B cell (primary cell): ENCODE measurements around the gene PTPN6. TPM values are rescaled to one million over a fixed set of nuclear protein-coding genes. Genes with fewer than 3 reads are reported as not detected.
A peak's percentile ranks its signal among the peaks of the same experiment; 100 is the strongest.

ENCODE experiments used
- ATAC-seq: fragments of 200-7000 bp; cut with Tn5 transposase; one replicate; pipeline ENCODE4 v1.10.0; 2021; ENCODE audit warnings: low read depth, mild to moderate bottlenecking, moderate number of reproducible peaks, moderate library complexity
- CTCF ChIA-PET: fragments of 350-600 bp; sonication (Branson Sonifier 250); formaldehyde crosslinking; loops from one replicate; lab custom pipeline; 2021; ENCODE audit warnings: antibody characterized with exemption, inconsistent platforms; lab: Charles Lee
- POLR2A ChIA-PET: fragments of 350-600 bp; sonication (Branson Sonifier 250); formaldehyde crosslinking; loops from one replicate; lab custom pipeline; 2021; ENCODE audit warnings: antibody characterized with exemption; lab: Charles Lee
- DNase-seq: peaks from one replicate; pipeline ENCODE4 v3.0.0; 2013
- H2AFZ ChIP-seq: 2 replicates; pipeline ENCODE4 v1.6.1; 2012; ENCODE audit warnings: mild to moderate bottlenecking, low read depth, low read length; ENCODE audit not compliant: insufficient read depth, poor library complexity, severe bottlenecking
- H3K27ac ChIP-seq, 2 donors: 1 replicate in 1 of 2; 2 replicates in 1 of 2; pipeline ENCODE4 v1.5.1; 2012 to 2013; ENCODE audit warnings: low read length in 2 of 2, mild to moderate bottlenecking in 2 of 2, moderate library complexity in 1 of 2
- H3K27me3 ChIP-seq, 4 experiments: fragments of 200-600 bp in 1 of 4; sonication (generic) in 1 of 4; replicated peaks in 1 of 4; 1 replicate in 2 of 4; 2 replicates in 2 of 4; pipeline versions ENCODE4 v1.6.1 to v1.7.0; 2013 to 2016; ENCODE audit warnings: low read length in 3 of 4, mild to moderate bottlenecking in 2 of 4, mixed read lengths in 1 of 4, moderate library complexity in 1 of 4; ENCODE audit not compliant: insufficient read depth in 4 of 4, control insufficient read depth in 3 of 4; ENCODE audit errors: control extremely low read depth in 1 of 4
- H3K36me3 ChIP-seq, 2 experiments: replicated peaks in 1 of 2; 1 replicate in 1 of 2; 2 replicates in 1 of 2; pipeline versions ENCODE4 v1.6.1 to v1.7.1; 2013; ENCODE audit warnings: low read length in 1 of 2; ENCODE audit not compliant: insufficient read depth in 2 of 2, control insufficient read depth in 1 of 2; ENCODE audit errors: control extremely low read depth in 1 of 2, extremely low read depth in 1 of 2
- H3K4me1 ChIP-seq, 2 donors: fragments of 200-600 bp in 1 of 2; sonication (generic) in 1 of 2; 1 replicate in 1 of 2; 2 replicates in 1 of 2; pipeline versions ENCODE4 v1.5.1 to v1.6.1; 2013 to 2017; ENCODE audit warnings: low read length in 2 of 2; ENCODE audit not compliant: control insufficient read depth in 2 of 2, insufficient read depth in 2 of 2
- H3K4me2 ChIP-seq: replicated peaks from 2 replicates; pipeline ENCODE3; 2012; ENCODE audit warnings: mild to moderate bottlenecking, low read depth, low read length; ENCODE audit not compliant: poor library complexity, severe bottlenecking
- H3K4me3 ChIP-seq, 5 experiments: fragments of 200-600 bp in 1 of 5; sonication (generic) in 1 of 5; 1 replicate in 3 of 5; 2 replicates in 2 of 5; pipeline versions ENCODE4 v1.5.1 to v1.7.0; 2011 to 2016; ENCODE audit warnings: low read length in 4 of 5, mild to moderate bottlenecking in 4 of 5, low read depth in 2 of 5, control low read depth in 1 of 5, moderate library complexity in 1 of 5; ENCODE audit not compliant: insufficient read depth in 1 of 5; ENCODE audit errors: control extremely low read depth in 1 of 5, extremely low read depth in 1 of 5
- H3K79me2 ChIP-seq: fragments of 200-600 bp; sonication (generic); one replicate; pipeline ENCODE4 v1.6.0; 2016; ENCODE audit warnings: low read length; ENCODE audit not compliant: control insufficient read depth, insufficient read depth
- H3K9ac ChIP-seq: fragments of 200-600 bp; sonication (generic); 2 replicates; pipeline ENCODE4 v1.6.1; 2017; ENCODE audit warnings: mild to moderate bottlenecking, low read length, moderate library complexity
- H3K9me3 ChIP-seq, 3 donors: one replicate each; pipeline versions ENCODE4 v1.6.1 to v1.7.1; 2013; ENCODE audit warnings: low read length in 2 of 3; ENCODE audit not compliant: control insufficient read depth in 2 of 3, insufficient read depth in 1 of 3; ENCODE audit errors: control extremely low read depth in 1 of 3
- H4K20me1 ChIP-seq: 2 replicates; pipeline ENCODE4 v1.6.0; 2012; ENCODE audit warnings: mild to moderate bottlenecking, low read length; ENCODE audit not compliant: insufficient read depth, control insufficient read depth, poor library complexity, severe bottlenecking
- H3K27ac Mint-ChIP-seq: one replicate; pipeline ENCODE4 v1.8.0; 2021; ENCODE audit warnings: mixed read lengths
- H3K27me3 Mint-ChIP-seq: one replicate; pipeline ENCODE4 v1.8.0; 2021; ENCODE audit warnings: mixed read lengths
- H3K4me1 Mint-ChIP-seq: one replicate; pipeline ENCODE4 v1.8.0; 2021; ENCODE audit warnings: mixed read lengths
- H3K4me3 Mint-ChIP-seq: one replicate; pipeline ENCODE4 v1.8.0; 2021; ENCODE audit warnings: mixed read lengths
- H3K9me3 Mint-ChIP-seq: one replicate; pipeline ENCODE4 v1.8.0; 2022; ENCODE audit warnings: mixed read lengths; ENCODE audit not compliant: insufficient read depth
- EZH2 ChIP-seq: IDR thresholded peaks from 2 replicates; pipeline ENCODE4 v1.6.1; 2012; ENCODE audit warnings: borderline replicate concordance, low read depth, mild to moderate bottlenecking, moderate library complexity, low read length; ENCODE audit not compliant: insufficient read depth, poor library complexity, severe bottlenecking
- WGBS: methylation state at CpG from one replicate; pipeline ENCODE4 v1.1.5; 2013; ENCODE audit warnings: missing lambda C conversion rate; ENCODE audit not compliant: insufficient coverage; 5-methylcytosine and 5-hydroxymethylcytosine counted together
- intact Hi-C: fragments of 100-400 bp; cut with micrococcal nuclease; formaldehyde crosslinking; loops from one replicate; pipeline ENCODE4 v1.10.0; 2022
- polyA plus RNA-seq: library from polyadenylated mRNA; depleted of rRNA; stranded (reverse); fragments of >200 nt; gene quantifications from 2 replicates; pipeline ENCODE4 v1.2.3, GENCODE V29; 2012
- total RNA-seq, 2 donors: library from RNA; stranded (reverse); fragments of 120-200 nt in 1 of 2; gene quantifications; 1 replicate in 1 of 2; 2 replicates in 1 of 2; pipeline versions ENCODE4 v1.2.3 to v1.2.4, GENCODE V29; 2013 to 2022
- TF ChIP-seq, protein P1 (sequence below): fragments of 200-600 bp; IDR thresholded peaks from one replicate; pipeline ENCODE4 v1.8.0; 2022; ENCODE audit warnings: antibody characterized with exemption, mild to moderate bottlenecking

PTPN6 gene
- total and polyA plus RNA-seq, 2 donors (not counting 1 experiment from before 2014, with no cell fraction given): 312 to 874 TPM

DNA sequence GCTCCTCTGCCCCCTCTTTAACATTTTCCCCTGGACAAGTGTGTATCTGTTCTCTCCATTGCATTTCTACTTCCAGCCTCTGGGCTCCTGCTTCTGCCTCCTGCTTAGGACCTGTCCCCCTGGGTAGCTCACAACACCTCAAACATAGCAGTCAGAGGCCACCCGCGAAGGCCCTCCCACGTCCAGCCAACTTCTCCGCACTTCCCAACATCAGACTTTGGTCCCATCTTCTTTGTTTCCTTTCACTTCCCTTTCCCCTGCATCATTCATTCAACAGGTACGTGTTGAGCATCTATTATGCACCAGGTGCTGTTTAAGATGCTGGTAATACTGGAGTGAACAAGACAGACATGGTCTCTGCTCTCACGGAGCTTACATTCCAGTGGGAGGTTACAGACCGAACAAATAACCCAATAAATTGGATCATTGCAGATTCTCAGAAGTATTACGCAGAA, 4.2 kb upstream of the PTPN6 start:
- peaks cover 33% of the 10 kb centered on the region for H3K79me2 ChIP-seq
- TF ChIP-seq, protein P1, sequence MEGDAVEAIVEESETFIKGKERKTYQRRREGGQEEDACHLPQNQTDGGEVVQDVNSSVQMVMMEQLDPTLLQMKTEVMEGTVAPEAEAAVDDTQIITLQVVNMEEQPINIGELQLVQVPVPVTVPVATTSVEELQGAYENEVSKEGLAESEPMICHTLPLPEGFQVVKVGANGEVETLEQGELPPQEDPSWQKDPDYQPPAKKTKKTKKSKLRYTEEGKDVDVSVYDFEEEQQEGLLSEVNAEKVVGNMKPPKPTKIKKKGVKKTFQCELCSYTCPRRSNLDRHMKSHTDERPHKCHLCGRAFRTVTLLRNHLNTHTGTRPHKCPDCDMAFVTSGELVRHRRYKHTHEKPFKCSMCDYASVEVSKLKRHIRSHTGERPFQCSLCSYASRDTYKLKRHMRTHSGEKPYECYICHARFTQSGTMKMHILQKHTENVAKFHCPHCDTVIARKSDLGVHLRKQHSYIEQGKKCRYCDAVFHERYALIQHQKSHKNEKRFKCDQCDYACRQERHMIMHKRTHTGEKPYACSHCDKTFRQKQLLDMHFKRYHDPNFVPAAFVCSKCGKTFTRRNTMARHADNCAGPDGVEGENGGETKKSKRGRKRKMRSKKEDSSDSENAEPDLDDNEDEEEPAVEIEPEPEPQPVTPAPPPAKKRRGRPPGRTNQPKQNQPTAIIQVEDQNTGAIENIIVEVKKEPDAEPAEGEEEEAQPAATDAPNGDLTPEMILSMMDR: no peak
- TF ChIP-seq EZH2: no peak
- no peaks in the 10 kb centered on the region for H3K9me3 ChIP-seq
- H3K4me3 ChIP-seq: peak overlapping the region in 4 of 5 experiments; percentile 41 to 92 (median 64)
- H2AFZ ChIP-seq: peak overlapping the region; percentile 3
- POLR2A ChIA-PET: interaction anchor here (0.6 to 18.5 kb wide), 5 partner anchors 9 to 339 kb away, joined by 3 to 662 read pairs (median 4); partner anchors contain the start of genes EMG1, MLF2, PHB2 and PTPN6
- H3K27me3 ChIP-seq: no peaks in the 10 kb centered on the region
- no peak for ATAC-seq
- peak overlapping the region; percentile 97 for H3K4me3 Mint-ChIP-seq
- CTCF ChIA-PET: interaction anchor here (0.7 to 16.6 kb wide), 12 partner anchors 9 to 257 kb away, joined by 3 to 944 read pairs (median 5); partner anchors contain the start of genes LPCAT3, SPSB2 and ZNF384
- no peaks in the 10 kb centered on the region for H3K9me3 Mint-ChIP-seq
- peaks cover 78% of the 10 kb centered on the region for H3K4me1 Mint-ChIP-seq
- H3K27me3 Mint-ChIP-seq: no peaks in the 10 kb centered on the region
- H3K36me3 ChIP-seq: peaks cover 0 to 9% of the 10 kb centered on the region in 2 experiments
- peaks cover 70 to 88% of the 10 kb centered on the region in 2 donors for H3K4me1 ChIP-seq
- no peak for DNase-seq
- 59% methylated on average over 4 of the region's 8 CpGs for WGBS
- H3K4me2 ChIP-seq: peak overlapping the region; percentile 99
- intact Hi-C loops: loop anchor here (1.0 to 10.0 kb wide), 2 partner anchors 7 to 312 kb away; partner anchors contain the start of gene LPAR5
- H3K27ac ChIP-seq: peak overlapping the region; percentile 93 to 99
- peaks cover 9% of the 10 kb centered on the region for H4K20me1 ChIP-seq
- H3K9ac ChIP-seq: peak overlapping the region; percentile 89
- H3K27ac Mint-ChIP-seq: peak overlapping the region; percentile 97

DNA sequence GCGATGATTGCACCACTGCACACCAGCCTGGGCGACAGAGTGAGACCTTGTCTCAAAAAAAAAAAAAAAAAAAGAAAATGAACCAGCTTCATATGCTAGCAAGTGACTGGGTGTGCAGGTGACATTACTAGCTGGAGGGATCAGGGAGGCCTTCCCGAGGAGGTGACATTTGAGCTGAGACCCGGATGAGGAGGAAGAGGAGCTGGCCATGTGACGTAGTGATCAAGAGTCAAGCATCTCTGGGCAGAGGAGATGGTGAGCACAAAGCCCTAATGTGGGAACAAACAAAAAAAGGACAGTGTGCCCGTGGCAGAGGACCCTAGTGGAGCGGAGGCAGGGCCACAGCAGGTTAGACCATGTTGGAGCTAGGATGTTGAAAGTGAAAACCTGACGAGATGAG, 3.5 kb upstream of the PTPN6 start:
- ATAC-seq (no peak), DNase-seq (peak; percentile 49)
- H3K4me2 ChIP-seq: peak overlapping the region; percentile 27
- no peaks in the 10 kb centered on the region for H3K9me3 Mint-ChIP-seq
- no peak overlapping the region for H3K4me3 ChIP-seq
- ChIA-PET POLR2A (interaction anchor here (1.1 to 18.5 kb wide), 4 partner anchors 10 to 194 kb away, joined by 3 to 662 read pairs (median 4); partner anchors contain the start of genes EMG1, MLF2, PHB2 and PTPN6), CTCF (interaction anchor here (0.7 to 16.6 kb wide), 10 partner anchors 10 to 258 kb away, joined by 3 to 944 read pairs (median 4); partner anchors contain the start of genes LPCAT3, SPSB2 and ZNF384)
- H2AFZ ChIP-seq: no peak overlapping the region
- peak overlapping the region; percentile 93 to 99 for H3K27ac ChIP-seq
- H3K4me1 Mint-ChIP-seq: peaks cover 78% of the 10 kb centered on the region
- peaks cover 70 to 84% of the 10 kb centered on the region in 2 donors for H3K4me1 ChIP-seq
- WGBS: 63% methylated on average over 7 of the region's 8 CpGs
- intact Hi-C loops: loop anchor here (10.0 kb wide), 1 partner anchor 313 kb away; the partner anchor contains the start of gene LPAR5
- no peaks in the 10 kb centered on the region for H3K9me3 ChIP-seq
- no peaks in the 10 kb centered on the region for H3K27me3 Mint-ChIP-seq
- H4K20me1 ChIP-seq: peaks cover 16% of the 10 kb centered on the region
- H3K79me2 ChIP-seq: peaks cover 40% of the 10 kb centered on the region
- H3K27ac Mint-ChIP-seq: peak overlapping the region; percentile 97
- H3K27me3 ChIP-seq: no peaks in the 10 kb centered on the region
- no peak overlapping the region for H3K9ac ChIP-seq
- peaks cover 0 to 15% of the 10 kb centered on the region in 2 experiments for H3K36me3 ChIP-seq
- peak overlapping the region; percentile 65 for H3K4me3 Mint-ChIP-seq
- no peak for TF ChIP-seq EZH2
- TF ChIP-seq, protein P1: no peak
